Astrocyte of the cerebellum (primary cell): ENCODE data around the gene OPN4.

Source experiments
- DNase-seq: peaks from one replicate; pipeline ENCODE4 v3.0.0-alpha.2; 2011; ENCODE audit warnings: low read depth
- H3K4me3 ChIP-seq: 2 replicates; pipeline ENCODE4 v1.5.1; 2011; ENCODE audit warnings: mild to moderate bottlenecking, low read depth, low read length, moderate library complexity
- CTCF ChIP-seq: IDR thresholded peaks from 2 replicates; pipeline ENCODE4 v1.5.1; 2012; ENCODE audit warnings: low read length, low read depth, moderate library complexity, mild to moderate bottlenecking; ENCODE audit errors: missing control alignments
- in situ Hi-C: cut with HindIII; loops from 2 replicates; pipeline ENCODE4 v1.10.0; 2017; ENCODE audit warnings: low sequenced_read_pairs

Gene OPN4

GRCh38 chr10:86651631-86652331 is 2.6 kb upstream of the OPN4 start:
- no peak overlapping the region for H3K4me3 ChIP-seq
- in situ Hi-C loops = no loop called here
- no peak for TF ChIP-seq CTCF
- DNase-seq = no peak

GRCh38 chr10:86652361-86653202 is 1.8 kb upstream of the OPN4 start:
- no peak for DNase-seq
- no peak for TF ChIP-seq CTCF
- in situ Hi-C loops = no loop called here

GRCh38 chr10:86653379-86653778 is 968 bp upstream of the OPN4 start:
- in situ Hi-C loops = no loop called here
- no peak for DNase-seq
- no peak for TF ChIP-seq CTCF
- no peak overlapping the region for H3K4me3 ChIP-seq

More at GRCh38 chr10:86652361-86653202, 1.8 kb upstream of the OPN4 start:
- H3K4me3 ChIP-seq = no peak overlapping the region

- TF ChIP-seq CTCF = no peak
- DNase-seq = no peak
- in situ Hi-C loops = no loop called here
- H3K4me3 ChIP-seq = no peak overlapping the region
These were observed 360 bp upstream of the OPN4 start for GRCh38 chr10:86653987-86654386.

GRCh38 chr10:86655173-86655540 is 810 bp downstream of the OPN4 start:
- TF ChIP-seq CTCF = no peak
- H3K4me3 ChIP-seq = no peak overlapping the region
- in situ Hi-C loops = no loop called here
- DNase-seq = no peak

GRCh38 chr10:86655596-86655995 is 1.2 kb downstream of the OPN4 start:
- no peak overlapping the region for H3K4me3 ChIP-seq

More at GRCh38 chr10:86655596-86655995, 1.2 kb downstream of the OPN4 start:
- TF ChIP-seq CTCF = no peak
- DNase-seq = no peak
- in situ Hi-C loops = no loop called here
